ENCODE data around the gene NLE1. TPM values are rescaled to one million over a fixed set of nuclear protein-coding genes. Genes with fewer than 3 reads are reported as not detected.
"Not testable (repeated sequence)": the region's sequence is repeated elsewhere in the genome, so short reads cannot be mapped to it uniquely, and the experiment has no call there.

NLE1 gene
- total and polyA plus RNA-seq, 2 experiments from 2014 or later: 11.4 to 19.9 TPM

DNA sequence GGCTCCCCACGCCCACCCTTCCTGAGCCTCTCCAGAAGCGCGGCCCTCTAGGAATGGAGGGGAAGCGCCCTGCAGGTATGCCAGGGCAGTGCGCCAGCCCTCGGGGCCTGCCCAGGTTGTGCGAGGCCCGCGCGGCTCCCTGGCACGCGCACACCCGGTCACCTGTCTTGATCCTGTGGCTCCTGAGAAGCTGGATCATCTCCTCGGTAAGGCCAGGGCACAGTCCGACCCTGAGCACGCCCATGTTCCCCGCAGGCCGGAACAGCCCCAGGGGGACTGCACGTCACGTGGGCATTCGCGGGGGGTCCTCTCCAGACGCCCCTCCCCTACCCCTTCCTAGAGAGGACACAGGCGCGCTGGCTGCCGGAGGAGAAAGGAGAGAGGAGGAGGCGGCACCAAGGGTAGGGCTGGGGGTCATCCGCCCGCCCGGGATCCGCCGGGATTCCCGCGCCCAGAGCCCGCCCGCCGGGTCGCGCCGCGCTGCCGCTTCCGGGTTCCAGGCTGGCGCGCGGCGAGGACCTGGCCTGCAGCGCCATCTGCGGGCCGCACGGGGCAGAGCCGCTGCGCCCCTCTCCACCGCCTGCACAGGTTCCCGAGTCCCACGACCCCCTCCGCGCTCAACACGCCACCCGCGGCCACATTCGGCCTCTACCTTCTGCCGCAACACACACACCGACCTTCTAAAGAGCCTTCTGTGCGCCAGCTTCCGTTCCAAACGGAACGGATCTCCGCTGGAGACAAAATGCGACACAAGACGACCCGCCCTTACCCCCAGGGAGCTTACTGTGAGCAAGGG is 22.5 kb downstream of the NLE1 start, which contains the start of gene RAD51D:
Gene RAD51D (minus strand): TSS at position 491 of the 796 bp plus-strand sequence. CDS start 247 bp downstream, at position 244.
- Histone ChIP-seq H3K36me3 (no peaks in the 10 kb centered on the region), H3K9me3 (ENCODE audit: low read depth) (no peaks in the 10 kb centered on the region), H3K27me3 (peaks cover 18% of the 10 kb centered on the region), H3K4me3 (peak within 1 kb of the TSS; percentile 59), H3K4me1 (ENCODE audit: low read depth) (no peaks in the 10 kb centered on the region), H3K27ac (no peak within 1 kb of the TSS)
- peak; percentile 79 to 89 for DNase-seq (ENCODE audit: low read depth in 1 of 2, low spot score in 1 of 2)
- TF ChIP-seq, protein P1, sequence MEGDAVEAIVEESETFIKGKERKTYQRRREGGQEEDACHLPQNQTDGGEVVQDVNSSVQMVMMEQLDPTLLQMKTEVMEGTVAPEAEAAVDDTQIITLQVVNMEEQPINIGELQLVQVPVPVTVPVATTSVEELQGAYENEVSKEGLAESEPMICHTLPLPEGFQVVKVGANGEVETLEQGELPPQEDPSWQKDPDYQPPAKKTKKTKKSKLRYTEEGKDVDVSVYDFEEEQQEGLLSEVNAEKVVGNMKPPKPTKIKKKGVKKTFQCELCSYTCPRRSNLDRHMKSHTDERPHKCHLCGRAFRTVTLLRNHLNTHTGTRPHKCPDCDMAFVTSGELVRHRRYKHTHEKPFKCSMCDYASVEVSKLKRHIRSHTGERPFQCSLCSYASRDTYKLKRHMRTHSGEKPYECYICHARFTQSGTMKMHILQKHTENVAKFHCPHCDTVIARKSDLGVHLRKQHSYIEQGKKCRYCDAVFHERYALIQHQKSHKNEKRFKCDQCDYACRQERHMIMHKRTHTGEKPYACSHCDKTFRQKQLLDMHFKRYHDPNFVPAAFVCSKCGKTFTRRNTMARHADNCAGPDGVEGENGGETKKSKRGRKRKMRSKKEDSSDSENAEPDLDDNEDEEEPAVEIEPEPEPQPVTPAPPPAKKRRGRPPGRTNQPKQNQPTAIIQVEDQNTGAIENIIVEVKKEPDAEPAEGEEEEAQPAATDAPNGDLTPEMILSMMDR (IDR thresholded peaks at IDR 0.05; ENCODE audit: low read depth, low read length): peak; percentile 74

DNA sequence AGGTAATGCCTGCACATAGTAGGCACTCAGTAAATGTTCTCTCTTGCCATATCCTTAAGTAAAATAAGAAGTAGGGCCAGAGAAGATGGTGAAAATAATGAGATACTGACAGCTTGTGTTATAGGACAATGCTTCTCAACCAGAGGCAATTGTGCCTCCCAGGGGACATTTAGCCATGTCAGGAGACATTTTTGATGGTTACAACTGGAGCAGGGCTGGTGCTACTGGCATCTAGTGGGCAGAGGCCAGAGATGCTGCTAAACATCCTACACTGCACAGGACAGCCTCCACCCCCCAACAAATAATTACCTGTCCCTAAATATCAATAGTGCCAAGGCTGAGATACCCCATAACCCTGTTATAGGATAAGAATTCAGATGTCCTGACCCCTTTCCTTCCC is 24.1 kb downstream of the NLE1 start:
- no peaks in the 10 kb centered on the region for H3K9me3 ChIP-seq (ENCODE audit: low read depth)
- no peaks in the 10 kb centered on the region for H3K4me1 ChIP-seq (ENCODE audit: low read depth)
- no peak overlapping the region for H3K4me3 ChIP-seq
- peak in 1 of 2 donors; percentile 36 for DNase-seq (ENCODE audit: low read depth in 1 of 2, low spot score in 1 of 2)
- TF ChIP-seq, protein P1 (IDR thresholded peaks at IDR 0.05; ENCODE audit: low read depth, low read length): peak; percentile 18
- no peak overlapping the region for H3K27ac ChIP-seq
- H3K36me3 ChIP-seq: no peaks in the 10 kb centered on the region
- H3K27me3 ChIP-seq: peaks cover 16% of the 10 kb centered on the region

DNA sequence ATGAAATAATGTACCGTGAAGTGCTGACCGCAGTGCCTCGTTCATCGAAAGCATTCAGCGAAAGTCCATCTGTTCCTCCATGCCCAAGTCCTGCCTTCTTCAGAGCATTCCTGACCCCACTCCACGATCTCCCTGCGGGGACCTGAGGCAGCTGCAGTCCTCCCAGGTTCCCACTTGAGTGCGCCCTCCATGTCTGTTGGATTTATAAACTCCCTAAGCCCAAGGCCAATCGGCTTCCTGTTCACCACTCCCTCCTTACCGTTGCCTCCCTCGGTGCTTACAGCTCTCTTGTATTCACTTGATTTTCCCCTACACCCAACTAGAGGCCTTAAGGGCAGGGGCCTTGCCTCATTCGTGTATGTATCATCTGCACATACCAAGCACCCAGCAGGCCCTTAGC is 25.3 kb downstream of the NLE1 start:
- TF ChIP-seq, protein P1 (IDR thresholded peaks at IDR 0.05; ENCODE audit: low read depth, low read length): no peak
- no peaks in the 10 kb centered on the region for H3K36me3 ChIP-seq
- DNase-seq (ENCODE audit: low read depth in 1 of 2, low spot score in 1 of 2): no peak

DNA sequence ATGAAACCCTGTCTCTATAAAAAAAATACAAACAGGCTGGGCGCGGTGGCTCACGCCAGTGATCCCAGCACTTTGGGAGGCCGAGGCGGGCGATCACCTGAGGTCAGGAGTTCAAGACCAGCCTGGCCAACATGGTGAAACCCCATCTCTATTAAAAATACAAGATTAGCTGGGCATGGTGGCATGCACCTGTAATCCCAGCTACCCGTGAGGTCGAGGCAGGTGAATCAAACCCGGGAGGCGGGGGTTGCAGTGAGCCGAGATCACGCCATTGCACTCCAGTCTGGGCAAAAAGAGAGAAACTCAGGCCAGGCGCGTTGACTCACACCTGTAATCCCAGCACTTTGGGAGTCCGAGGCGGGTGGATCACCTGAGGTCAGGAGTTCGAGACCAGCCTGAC is 31.3 kb downstream of the NLE1 start:
- DNase-seq (ENCODE audit: low read depth in 1 of 2, low spot score in 1 of 2); H3K4me1 ChIP-seq (ENCODE audit: low read depth); H3K4me3 ChIP-seq; H3K27ac ChIP-seq; H3K27me3 ChIP-seq; H3K36me3 ChIP-seq; H3K9me3 ChIP-seq (ENCODE audit: low read depth): not testable (repeated sequence)

More for the DNA sequence above, 25.3 kb downstream of the NLE1 start:
- Histone ChIP-seq H3K4me3 (no peak overlapping the region), H3K4me1 (ENCODE audit: low read depth) (no peaks in the 10 kb centered on the region), H3K27me3 (peaks cover 13% of the 10 kb centered on the region), H3K27ac (no peak overlapping the region), H3K9me3 (ENCODE audit: low read depth) (no peaks in the 10 kb centered on the region)

- no peaks in the 10 kb centered on the region for H3K9me3 ChIP-seq (ENCODE audit: low read depth)
- no peak overlapping the region for H3K27ac ChIP-seq
- H3K4me1 ChIP-seq (ENCODE audit: low read depth): no peaks in the 10 kb centered on the region
- no peaks in the 10 kb centered on the region for H3K27me3 ChIP-seq
- TF ChIP-seq, protein P1 (IDR thresholded peaks at IDR 0.05; ENCODE audit: low read depth, low read length): no peak
- H3K4me3 ChIP-seq: no peak overlapping the region
- DNase-seq (ENCODE audit: low read depth in 1 of 2, low spot score in 1 of 2): no peak
- peaks cover 7% of the 10 kb centered on the region for H3K36me3 ChIP-seq
These were observed 37.2 kb downstream of the NLE1 start for GRCh38 chr17:35104844-35105450.

- H3K9me3 ChIP-seq (ENCODE audit: low read depth): no peaks in the 10 kb centered on the region
- TF ChIP-seq, protein P1 (IDR thresholded peaks at IDR 0.05; ENCODE audit: low read depth, low read length): no peak
- H3K27me3 ChIP-seq: no peaks in the 10 kb centered on the region
These were observed 38.8 kb downstream of the NLE1 start for GRCh38 chr17:35103271-35103670.

More at GRCh38 chr17:35103271-35103670, 38.8 kb downstream of the NLE1 start:
- Histone ChIP-seq H3K4me1 (ENCODE audit: low read depth) (no peaks in the 10 kb centered on the region), H3K4me3 (no peak overlapping the region), H3K27ac (no peak overlapping the region), H3K36me3 (peaks cover 7% of the 10 kb centered on the region)
- no peak for DNase-seq (ENCODE audit: low read depth in 1 of 2, low spot score in 1 of 2)
